Inflammatory macrophage treated with lipopolysaccharide for 4 hours (primary cell): ENCODE measurements around the gene SUSD6.
A peak's percentile ranks its signal among the peaks of the same experiment; 100 is the strongest.
"Not testable (repeated sequence)": the region's sequence is repeated elsewhere in the genome, so short reads cannot be mapped to it uniquely, and the experiment has no call there.

Experiments
- DNase-seq: peaks from one replicate; pipeline ENCODE4 v3.0.0-alpha.2; 2020

SUSD6 gene

GRCh38 chr14:69719501-69719951, 108.1 kb downstream of the SUSD6 start:
- peak; percentile 99 for DNase-seq

- no peak for DNase-seq
Observed at GRCh38 chr14:69720912-69721311, 109.5 kb downstream of the SUSD6 start.

GRCh38 chr14:69726761-69727511, 115.5 kb downstream of the SUSD6 start:
- DNase-seq = peak; percentile 87

- DNase-seq = no peak
Observed at GRCh38 chr14:69727860-69728259, 116.5 kb downstream of the SUSD6 start.

GRCh38 chr14:69731919-69732598, 120.7 kb downstream of the SUSD6 start:
- not testable (repeated sequence) for DNase-seq

- DNase-seq = not testable (repeated sequence)
Observed at GRCh38 chr14:69736405-69736804, 125.0 kb downstream of the SUSD6 start.

- DNase-seq = no peak
Observed at GRCh38 chr14:69741055-69741454, 129.7 kb downstream of the SUSD6 start.

GRCh38 chr14:69749956-69750355, 138.6 kb downstream of the SUSD6 start:
- DNase-seq = no peak

- DNase-seq = no peak
Observed at GRCh38 chr14:69750495-69750894, 139.1 kb downstream of the SUSD6 start.

- DNase-seq = no peak
Observed at GRCh38 chr14:69752773-69753172, 141.4 kb downstream of the SUSD6 start.

- DNase-seq = peak; percentile 31
Observed at GRCh38 chr14:69753860-69754259, 142.5 kb downstream of the SUSD6 start.

- DNase-seq = no peak
Observed at GRCh38 chr14:69754487-69754886, 143.1 kb downstream of the SUSD6 start.

- peak; percentile 58 for DNase-seq
Observed at GRCh38 chr14:69755296-69755695, 143.9 kb downstream of the SUSD6 start.

- no peak for DNase-seq
Observed at GRCh38 chr14:69755784-69756183, 144.4 kb downstream of the SUSD6 start.

GRCh38 chr14:69756298-69756697, 144.9 kb downstream of the SUSD6 start:
- DNase-seq = no peak

GRCh38 chr14:69760810-69761209, 149.4 kb downstream of the SUSD6 start:
- peak; percentile 25 for DNase-seq

GRCh38 chr14:69763761-69764510, 152.5 kb downstream of the SUSD6 start:
- peak; percentile 83 for DNase-seq
